HG02852 (cell line): Measurements from ENCODE around the gene HP1BP3.
"Not testable (repeated sequence)": the region's sequence is repeated elsewhere in the genome, so short reads cannot be mapped to it uniquely, and the experiment has no call there.

Source experiments
- ATAC-seq: cut with Tn5 transposase; IDR thresholded peaks from one replicate; pipeline ENCODE4 v1.9.1; 2021; ENCODE audit warnings: mild to moderate bottlenecking, moderate library complexity; ENCODE audit not compliant: unreplicated experiment

The HP1BP3 gene, protein sequence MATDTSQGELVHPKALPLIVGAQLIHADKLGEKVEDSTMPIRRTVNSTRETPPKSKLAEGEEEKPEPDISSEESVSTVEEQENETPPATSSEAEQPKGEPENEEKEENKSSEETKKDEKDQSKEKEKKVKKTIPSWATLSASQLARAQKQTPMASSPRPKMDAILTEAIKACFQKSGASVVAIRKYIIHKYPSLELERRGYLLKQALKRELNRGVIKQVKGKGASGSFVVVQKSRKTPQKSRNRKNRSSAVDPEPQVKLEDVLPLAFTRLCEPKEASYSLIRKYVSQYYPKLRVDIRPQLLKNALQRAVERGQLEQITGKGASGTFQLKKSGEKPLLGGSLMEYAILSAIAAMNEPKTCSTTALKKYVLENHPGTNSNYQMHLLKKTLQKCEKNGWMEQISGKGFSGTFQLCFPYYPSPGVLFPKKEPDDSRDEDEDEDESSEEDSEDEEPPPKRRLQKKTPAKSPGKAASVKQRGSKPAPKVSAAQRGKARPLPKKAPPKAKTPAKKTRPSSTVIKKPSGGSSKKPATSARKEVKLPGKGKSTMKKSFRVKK

GRCh38 chr1:20787029-20787839, at the start of gene HP1BP3:
HP1BP3 (minus strand) TSS chr1:20787307; CDS start chr1:20780440, 6,867 bp downstream.
- ATAC-seq = peak; percentile 57

- no peak for ATAC-seq
Measured at GRCh38 chr1:20836230-20836629, 49.1 kb upstream of the HP1BP3 start.

- ATAC-seq = no peak
Measured at GRCh38 chr1:20834780-20835179, 47.7 kb upstream of the HP1BP3 start.

DNA sequence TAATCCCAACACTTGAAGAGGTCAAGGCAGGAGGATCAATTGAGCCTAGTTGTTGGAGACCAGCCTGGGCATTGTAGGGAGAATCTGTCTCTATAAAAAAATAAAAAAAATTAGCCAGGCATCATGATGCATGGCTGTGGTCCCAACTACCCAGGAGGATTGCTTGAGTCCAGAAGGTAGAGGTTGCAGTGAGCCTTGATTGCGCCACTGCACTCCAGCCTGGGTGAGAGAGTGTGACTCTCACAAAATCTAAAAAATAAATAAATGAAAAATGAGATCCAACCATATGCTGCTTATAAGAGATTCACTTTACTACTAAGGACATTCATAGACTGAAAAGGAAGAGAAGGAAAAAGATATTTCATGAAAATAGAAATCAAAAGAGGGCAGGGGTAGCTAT, 47.1 kb upstream of the HP1BP3 start:
- no peak for ATAC-seq

GRCh38 chr1:20830378-20830777, 43.3 kb upstream of the HP1BP3 start:
- no peak for ATAC-seq

DNA sequence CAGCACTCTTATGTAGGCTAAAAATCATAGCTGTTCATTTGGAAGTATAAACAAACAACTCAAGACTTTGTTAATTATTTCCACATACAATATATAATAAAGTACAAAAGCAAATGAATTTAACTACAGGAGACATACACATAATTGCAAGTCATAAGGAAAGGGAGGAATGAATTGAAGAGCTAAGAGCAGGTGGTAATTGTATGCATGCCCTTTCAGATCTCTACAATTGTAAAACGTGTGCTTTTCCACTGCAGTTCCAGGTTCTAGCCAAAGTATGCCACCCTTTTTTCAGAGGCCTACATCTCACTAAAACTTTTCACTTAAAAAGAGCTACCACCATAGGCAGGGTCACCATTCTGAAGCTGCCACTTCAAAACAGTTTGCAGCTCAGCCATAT, 42.8 kb upstream of the HP1BP3 start:
- no peak for ATAC-seq

- ATAC-seq = no peak
Measured at GRCh38 chr1:20829531-20829930, 42.4 kb upstream of the HP1BP3 start.

DNA sequence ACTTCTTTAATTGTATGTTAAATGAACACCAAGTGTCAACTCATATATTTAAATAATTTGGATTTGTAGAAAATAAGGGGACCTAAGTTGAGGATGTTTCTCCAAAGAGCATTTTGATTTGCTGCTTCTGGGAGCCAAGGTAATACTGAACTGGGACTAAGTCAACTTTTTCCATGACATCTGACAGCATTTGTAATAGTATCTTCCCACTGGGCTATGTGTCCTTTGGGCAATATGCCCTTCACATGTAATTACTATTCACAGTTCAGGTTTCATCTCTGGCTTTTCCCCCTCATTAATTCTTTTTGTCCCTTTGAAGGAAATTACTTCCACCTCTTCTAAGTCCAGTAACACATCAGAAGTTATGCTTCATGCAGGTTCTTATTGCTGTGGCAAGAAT, 36.7 kb upstream of the HP1BP3 start:
- no peak for ATAC-seq

GRCh38 chr1:20821466-20821865, 34.4 kb upstream of the HP1BP3 start:
- no peak for ATAC-seq

GRCh38 chr1:20819818-20820217, 32.7 kb upstream of the HP1BP3 start:
- no peak for ATAC-seq

DNA sequence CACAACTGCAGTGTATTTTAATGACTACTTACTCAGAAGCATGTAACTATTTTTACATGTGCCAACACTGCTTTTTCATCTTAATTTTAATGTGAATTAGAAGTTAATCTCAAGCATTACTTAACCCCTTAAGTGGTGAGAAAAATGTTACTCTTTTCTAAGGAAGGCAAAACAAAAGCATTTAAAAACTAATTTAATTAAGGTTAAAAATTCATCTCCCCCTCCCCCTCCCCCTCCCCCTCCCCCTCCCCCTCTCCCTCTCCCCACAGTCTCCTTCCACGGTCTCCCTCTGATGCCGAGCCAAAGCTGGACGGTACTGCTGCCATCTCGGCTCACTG, 27.4 kb upstream of the HP1BP3 start:
- ATAC-seq = no peak

GRCh38 chr1:20811916-20812315, 24.8 kb upstream of the HP1BP3 start:
- no peak for ATAC-seq

DNA sequence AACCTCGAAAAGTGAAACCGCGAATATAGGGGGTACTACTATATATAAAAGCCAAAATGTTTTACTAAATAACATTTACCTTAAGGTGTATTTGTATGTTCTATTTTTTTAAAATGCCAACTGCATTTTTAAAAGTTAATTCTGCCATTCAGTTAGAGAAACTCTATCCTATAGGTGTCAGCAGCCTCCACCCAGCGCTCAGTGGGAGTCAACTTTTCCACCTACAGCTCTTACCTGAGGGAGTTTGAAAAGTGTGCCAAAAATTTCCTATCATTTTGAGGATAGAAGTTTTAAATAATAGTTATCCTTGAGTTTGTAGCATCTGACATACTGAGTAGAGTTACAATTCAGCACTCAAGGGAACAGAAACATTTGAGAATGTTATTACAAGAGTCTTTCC, 6.1 kb upstream of the HP1BP3 start:
- ATAC-seq = no peak

- ATAC-seq = no peak
Measured at GRCh38 chr1:20792196-20792595, 5.1 kb upstream of the HP1BP3 start.

GRCh38 chr1:20790785-20791184, 3.7 kb upstream of the HP1BP3 start:
- no peak for ATAC-seq

DNA sequence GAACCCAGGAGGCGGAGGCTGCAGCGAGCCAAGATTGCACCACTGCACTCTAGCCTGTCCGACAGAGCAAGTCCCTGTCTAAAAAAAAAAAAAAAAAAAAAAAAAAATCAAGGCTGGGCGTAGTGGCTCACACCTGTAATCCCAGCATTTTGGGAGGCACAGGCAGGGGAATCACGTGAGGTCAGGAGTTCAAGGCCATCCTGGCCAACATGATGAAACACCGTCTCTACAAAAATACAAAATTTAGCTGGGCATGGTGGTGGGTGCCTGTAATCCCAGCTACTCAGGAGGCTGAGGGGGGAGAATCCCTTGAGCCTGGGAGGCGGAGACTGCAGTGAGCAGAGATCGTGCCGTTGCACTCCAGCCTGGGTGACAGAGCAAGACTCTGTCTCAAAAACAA, 2.5 kb upstream of the HP1BP3 start:
- ATAC-seq = not testable (repeated sequence)

DNA sequence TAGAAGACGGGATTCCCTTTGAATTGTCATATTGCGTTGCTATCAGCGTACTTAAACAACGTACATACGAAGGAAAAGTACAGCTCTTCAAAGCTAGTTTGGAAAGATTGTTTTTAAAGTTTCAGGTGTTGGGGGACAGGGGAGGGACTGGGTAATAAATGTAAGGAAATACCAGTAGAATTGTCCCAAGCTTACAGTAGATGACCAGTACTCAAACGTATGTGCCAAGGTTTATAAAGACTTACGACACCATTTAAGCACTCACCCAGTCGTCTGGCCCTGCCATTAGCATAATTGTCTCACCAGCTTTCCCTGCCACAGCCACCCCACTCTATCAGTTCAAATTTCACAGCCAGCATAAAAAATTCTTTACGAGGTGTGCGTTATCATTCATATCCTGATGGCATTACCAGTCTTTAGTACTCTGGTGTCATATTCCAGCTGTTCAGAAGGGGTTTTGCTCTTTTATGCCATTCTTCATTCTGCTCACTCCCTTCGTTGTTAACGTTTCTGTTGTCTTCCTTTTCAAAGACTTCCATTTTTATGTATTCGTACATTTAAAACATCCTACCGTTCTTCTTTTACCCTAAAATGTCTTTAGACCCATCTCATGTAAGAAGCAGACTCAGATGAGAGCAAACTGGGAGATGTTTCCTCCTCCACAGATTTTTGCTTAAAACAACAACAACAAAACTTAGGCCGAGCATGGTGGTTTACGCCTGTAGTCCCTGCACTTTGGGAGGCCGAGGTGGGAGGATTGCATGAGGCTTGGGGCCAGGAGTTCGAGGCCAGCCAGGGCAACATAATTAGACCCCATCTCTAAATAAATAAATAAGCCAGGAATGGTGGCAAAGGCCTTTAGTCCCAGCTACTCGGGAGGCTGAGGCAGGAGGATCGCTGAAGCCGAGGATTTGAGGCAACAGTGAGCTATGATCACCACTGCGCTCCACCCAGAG, 1.0 kb upstream of the HP1BP3 start:
- no peak for ATAC-seq

GRCh38 chr1:20786253-20787028, 666 bp downstream of the HP1BP3 start:
- ATAC-seq = peak; percentile 67

DNA sequence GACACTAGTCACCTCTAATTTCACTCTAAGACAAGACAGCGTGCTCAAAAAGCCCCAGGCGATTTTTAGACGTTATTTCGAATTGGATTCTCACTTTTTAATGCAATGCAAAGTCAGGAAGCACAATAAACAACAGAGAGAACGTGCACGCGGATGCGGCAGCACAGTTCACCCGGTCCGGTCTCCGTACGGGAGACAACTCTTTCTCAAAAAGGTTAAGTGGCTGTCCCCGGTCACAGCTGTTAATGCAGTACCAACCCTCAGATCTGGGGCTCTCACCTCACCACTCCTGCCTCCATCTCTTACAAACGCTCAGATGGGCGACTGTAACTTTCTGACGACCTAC, 1.2 kb downstream of the HP1BP3 start:
- no peak for ATAC-seq

DNA sequence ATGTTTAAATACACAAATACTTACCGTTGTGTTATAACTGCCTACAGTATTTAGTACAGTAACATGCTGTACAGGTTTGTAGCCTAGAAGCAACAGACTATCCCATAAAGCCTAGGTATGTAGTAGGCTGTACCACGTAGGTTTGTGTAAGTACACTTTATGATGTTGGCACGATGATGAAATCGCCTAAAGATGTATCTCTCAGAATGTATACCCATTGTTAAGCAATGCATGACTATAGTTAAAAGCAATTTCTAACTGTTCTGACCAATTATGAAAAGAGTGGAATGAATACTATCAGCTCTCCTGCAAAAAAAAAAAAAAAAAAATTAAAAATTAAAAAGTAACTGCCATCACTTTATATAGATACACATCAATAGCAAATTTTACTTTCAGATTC, 11.4 kb downstream of the HP1BP3 start:
- no peak for ATAC-seq
